CD4-positive, alpha-beta T cell treated with Interleukin-6 for 4 hours (primary cell): ENCODE results near the gene XPA.
"Not testable (repeated sequence)": the region's sequence is repeated elsewhere in the genome, so short reads cannot be mapped to it uniquely, and the experiment has no call there.

Source experiments
- DNase-seq: peaks from one replicate; pipeline ENCODE4 v3.0.0-alpha.2; 2020; ENCODE audit warnings: mixed read lengths

The XPA gene

DNA sequence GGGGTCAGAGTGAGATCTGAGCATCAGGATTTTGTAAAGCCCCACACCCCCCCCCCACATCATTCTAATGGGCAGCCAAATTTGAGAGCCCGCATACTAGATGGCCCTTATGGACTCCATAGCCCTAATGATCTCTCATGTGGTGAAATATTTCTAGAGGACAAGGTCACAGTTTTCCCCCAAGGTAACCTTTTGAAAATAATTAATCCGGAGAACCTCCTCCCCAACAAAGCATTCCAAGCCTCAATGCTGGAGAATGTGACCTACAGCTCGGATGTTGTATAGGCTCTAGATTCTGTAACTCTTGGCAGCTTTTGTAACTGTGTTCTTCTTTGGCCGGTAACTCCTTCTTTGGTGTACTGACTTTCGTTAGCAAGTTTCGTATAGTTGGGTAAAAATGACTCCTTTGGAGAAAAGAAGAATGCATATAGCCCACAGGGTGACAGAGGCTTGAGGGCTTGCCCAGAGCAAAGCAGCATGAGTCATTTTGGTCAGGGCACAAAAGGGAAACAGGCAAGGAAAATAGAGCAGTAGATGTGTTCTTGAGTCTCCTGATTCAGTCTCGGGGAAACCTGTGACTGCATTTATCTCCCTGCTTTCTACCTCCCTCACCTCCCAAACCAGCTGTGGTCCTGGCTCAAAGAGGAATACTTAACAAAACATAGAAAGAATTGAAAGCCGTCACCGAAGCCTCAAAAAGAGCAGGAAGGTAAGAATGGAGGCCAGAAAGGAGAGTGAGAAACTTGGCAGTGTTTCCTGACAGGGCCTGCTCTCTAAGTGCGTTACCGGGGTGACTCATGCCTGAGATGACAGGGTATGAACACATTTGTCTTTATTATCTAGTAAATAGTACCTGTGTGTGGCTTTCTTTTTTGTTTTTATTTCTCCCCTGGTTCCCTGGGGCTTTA is 6.6 kb upstream of the XPA start:
- DNase-seq = peak; percentile 44

DNA sequence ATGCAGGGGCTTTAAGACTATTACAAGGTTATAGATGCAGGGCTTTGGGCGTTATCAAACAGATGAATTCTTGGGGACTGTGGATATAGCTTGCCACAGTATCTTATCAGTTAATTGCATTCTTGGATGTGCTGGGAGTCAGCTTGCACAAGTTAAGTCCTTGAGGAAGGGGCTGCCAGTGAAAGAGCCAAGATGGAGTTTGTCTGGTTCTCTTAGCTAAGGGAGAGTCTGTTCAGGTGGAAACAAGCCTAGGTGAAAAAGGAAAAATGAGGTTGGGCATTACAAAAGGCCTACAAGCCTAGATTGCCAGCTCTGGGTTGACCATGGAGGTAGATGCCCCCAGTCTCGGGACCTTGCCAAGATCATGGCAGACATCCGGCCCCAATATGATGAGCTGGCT is 2.7 kb upstream of the XPA start:
- DNase-seq = not testable (repeated sequence)

DNA sequence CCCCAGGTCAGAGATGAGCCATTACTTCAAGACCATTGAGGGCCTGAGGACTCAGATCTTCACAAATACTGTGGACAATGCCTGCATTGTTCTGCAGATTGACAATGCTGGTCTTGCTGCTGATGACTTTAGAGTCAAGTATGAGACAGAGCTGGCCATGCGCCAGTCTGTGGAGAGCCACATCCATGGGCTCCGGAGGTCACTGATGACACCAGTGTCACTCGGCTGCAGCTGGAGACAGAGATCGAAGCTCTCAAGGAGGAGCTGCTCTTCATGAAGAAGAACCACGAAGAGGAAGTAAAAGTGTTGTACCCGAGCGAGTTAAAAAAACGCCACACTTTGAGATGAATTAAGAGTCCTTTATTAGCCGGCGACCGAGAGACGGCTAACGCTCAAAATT is 2.1 kb upstream of the XPA start:
- not testable (repeated sequence) for DNase-seq

DNA sequence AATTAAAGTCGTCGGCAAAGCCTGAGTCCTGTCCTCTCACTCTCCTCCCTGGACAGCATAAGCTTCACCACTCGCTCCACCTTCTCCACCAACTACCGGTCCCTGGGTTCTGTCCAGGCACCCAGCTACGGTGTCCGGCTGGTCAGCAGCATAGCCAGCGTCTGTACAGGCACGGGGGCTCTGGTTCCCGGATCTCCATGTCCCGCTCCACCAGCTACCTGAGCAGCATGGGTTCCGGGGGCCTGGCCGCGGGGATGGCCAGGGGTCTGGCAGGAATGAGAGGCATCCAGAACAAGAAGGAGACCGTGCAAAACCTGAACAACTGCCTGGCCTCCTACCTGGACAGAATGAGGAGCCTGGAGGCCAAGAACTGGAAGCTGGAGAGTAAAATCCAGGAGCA is 1.7 kb upstream of the XPA start:
- no peak for DNase-seq

DNA sequence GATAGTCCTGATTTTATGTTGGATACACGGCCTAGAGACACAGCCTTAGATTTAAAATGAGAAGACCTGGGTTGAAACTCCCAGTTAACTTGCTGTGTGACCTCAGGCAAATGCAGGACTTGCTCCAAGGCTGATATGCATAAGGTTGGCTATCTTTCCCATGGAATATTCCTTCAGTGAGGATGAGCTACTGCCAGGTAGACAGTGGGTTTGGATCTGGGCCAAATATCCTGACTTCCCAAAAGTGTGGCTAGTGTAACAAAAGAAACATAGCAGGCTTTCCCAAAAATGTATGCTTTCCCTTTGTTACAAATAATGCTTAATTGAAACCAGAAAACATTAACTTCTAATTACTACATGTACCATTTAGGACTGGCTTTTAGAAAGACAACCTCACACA is 697 bp upstream of the XPA start:
- DNase-seq = no peak

DNA sequence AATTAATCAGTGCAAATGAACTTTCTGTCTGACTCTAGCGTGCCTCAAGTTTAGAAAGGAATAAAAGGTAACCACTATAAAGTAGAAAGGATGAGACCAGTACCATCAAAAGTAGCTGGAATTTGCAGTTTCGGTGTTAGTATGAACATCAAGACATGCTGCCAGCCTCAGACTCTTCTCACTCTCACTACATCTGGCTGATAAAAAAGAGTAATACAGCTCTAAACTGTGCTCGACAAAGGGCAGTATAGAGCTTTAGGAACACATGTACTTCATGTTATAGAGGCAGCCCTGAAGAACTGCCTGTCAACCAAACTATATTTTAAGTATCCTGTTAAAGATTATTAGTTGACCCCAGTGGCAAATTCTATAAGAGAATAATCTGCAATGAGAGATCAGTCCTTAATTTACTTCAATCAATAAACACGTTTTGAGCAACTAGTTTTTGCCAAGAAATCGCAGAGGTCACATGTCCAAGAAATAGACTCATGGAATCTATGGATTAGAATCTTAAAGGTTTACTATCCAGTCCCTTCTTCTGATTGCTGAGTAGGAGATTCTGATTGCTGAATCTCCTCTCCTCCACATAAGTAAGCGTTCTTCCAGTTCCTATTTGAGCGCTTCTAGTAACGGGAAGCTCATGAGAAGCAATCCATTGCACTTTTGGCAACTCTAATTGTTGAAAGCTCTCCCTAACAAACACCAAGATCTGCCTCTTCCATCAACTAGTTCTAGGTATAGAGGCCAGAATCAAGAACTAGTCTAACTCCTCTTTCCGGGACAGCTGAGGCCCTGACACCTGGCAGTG is 941 bp downstream of the XPA start:
- no peak for DNase-seq

DNA sequence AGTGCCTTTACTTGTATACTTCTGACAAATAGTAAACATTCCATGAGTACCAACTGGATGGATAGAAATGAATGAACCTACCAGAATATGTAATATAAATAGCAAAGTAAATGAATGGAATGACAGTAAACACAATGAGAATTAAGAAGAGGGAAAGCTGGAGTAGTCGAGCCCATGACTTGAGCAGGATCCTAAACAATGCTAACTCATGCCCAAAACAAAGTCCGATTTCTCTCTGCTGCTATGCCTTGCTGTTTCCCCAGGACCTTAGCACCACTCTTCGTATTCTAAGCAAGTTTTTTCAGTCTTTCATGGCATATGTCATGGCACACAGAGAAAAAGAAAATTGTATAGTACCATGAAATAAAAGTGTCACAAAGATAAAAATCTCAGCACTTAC is 1.8 kb downstream of the XPA start:
- no peak for DNase-seq

DNA sequence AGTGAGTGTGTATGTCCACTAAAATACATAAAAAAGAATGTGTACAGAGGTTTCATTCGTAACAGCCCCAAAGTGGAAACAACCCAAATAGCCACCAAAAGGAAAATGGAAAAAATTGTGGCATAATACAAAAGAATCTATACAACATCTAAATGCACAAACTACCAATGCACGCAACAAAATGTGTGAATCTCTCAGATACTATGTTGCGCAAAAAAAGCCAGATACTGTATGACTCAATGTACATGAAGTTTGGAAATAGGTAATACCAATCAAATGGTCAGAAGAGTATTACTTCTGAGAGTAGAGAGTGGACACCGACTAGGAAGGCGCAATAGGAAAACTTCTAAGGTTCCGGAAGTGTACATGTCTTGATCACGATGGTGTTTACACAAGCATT is 2.4 kb downstream of the XPA start:
- no peak for DNase-seq

DNA sequence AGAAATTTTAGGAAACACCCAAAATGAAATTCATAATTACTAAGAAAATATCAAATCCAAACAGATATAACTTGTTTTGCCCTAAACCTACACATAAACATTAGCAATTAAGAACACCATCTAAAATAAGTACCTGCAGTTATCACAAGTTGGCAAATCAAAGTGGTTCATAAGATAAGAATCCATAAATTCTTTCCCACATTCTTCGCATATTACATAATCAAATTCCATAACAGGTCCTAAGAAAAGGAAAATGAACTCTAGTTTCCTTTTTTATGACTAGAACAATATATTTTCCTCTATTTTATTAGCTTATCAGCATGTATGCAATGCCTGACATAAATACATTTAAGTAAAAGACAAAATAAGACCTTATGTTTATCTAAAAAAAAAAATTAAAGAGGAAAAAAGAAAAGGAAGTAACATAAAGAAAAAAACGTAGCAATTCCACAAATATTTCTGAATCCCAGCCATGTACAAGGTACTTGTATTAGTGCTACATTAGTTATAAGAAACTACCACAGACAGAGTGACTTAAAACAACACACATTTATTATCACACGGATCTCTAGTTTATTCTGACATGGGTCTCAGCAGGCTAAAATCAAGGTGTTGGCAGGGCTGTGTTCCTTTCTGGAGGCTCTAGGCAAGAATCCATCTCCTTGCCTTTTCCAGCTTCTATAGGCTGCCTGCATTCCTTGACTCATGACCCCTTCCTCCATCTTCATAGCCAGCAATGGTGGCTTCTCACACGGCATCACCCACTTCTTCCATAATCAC is 7.5 kb downstream of the XPA start:
- DNase-seq = no peak

DNA sequence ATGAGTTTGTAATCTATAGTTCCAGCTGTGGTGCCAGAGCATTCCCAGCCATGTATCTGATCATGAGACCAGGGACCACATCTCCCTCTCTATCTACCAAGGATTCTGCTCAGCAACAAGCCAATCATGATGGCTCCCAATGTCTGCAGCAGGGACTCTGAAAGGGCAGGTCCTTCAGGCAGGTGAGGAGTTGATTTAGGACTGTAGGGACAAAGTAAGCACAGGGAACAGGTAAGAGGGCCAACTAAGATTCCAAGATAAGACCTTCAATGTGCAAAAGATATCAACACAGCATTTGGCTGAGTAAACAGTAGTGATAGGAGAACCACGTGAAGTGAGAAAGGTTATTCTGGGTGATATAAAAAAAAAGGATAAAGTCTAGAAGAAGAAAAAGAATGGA is 8.5 kb downstream of the XPA start:
- no peak for DNase-seq

DNA sequence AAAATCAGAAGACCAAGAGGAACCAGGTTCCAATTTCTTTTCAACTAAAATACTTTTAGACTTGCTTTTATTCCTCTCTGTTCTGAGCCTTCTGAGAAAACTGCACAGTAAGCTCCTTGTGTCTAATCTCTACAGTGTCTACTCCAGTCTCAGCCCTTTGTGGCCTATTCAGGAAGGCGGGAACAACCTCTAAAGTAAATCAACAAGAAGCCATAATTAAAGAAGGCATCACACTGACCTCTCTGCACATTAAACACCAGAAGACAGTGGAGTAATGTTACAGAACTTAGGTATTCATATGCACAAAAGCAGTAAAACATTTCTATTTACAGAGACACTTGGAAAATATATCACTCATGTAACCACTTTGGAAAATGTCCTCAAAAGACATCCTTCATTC is 14.9 kb downstream of the XPA start:
- no peak for DNase-seq

DNA sequence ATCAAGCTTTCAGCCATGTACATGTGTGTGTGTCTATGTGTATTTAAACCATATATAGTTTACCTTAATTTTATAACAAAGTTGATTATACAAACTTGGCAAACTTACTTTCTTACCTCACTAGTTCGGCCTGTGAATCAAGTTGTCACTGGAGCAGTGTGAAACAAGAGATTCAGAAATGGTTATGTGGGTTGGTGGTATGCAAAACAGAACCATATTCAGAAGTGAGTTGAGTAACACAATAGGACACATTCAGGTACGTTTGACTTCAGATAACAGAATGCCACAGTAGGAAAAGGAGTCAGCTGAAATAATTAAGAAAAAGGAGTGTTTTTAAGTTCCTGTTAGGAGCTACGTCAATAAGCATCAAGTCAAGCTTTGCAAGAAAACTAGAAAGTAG is 21.5 kb downstream of the XPA start:
- DNase-seq = no peak

DNA sequence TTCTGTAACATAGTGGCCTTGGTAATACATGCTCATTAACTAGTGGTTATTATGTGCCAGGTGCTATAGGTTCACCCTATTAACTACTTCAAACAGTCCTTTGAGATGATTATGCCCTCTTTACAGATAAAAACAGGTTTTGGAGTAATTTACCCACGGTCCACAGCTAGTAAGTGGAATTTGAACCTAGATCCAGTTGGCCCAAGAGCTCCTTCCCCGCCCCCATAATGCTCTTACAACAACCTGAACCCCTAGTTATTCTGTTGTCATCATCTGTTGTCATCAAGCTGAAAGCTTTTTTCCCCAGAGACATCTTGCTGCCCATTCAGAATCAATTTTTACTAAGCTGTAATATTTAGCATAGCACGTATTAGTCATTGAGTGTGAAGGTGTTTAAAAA is 23.2 kb downstream of the XPA start:
- no peak for DNase-seq

DNA sequence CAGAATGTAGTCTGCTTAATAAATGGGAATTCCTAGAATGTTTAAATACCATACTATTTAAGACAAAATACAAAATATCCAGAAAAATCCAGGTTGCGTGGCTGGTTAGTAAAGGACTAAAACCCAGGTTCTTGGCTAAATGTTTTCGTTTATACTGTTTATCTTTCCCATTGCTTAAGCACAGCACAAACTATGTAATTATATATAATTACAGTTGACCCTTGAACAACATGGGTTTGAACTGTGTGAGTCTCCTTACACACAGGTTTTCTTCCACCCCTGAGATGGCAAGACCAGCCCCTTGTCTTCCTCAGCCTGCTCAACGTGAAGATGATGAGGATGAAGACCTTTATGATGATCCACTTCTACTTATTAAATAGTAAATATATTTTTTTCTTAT is 24.7 kb downstream of the XPA start:
- no peak for DNase-seq

DNA sequence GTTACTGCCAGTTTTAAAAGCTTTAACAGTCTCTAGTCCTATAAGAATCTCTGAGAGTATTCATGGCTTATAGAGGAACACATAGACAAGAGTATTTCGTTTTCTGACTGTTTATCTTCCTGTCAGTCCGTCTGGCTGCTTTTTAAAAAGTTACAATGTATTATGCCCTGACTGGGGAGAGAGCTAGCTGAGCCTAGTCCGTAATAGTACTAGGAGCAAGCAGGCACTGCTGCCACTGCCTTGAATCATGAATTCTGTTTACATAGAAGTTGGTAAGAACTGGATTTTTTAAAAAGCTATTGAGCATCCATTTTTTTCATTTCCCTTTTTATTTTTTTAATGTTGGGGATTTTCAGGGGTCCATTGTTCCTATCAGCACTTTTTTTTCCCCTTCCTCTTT is 26.6 kb downstream of the XPA start:
- DNase-seq = no peak

DNA sequence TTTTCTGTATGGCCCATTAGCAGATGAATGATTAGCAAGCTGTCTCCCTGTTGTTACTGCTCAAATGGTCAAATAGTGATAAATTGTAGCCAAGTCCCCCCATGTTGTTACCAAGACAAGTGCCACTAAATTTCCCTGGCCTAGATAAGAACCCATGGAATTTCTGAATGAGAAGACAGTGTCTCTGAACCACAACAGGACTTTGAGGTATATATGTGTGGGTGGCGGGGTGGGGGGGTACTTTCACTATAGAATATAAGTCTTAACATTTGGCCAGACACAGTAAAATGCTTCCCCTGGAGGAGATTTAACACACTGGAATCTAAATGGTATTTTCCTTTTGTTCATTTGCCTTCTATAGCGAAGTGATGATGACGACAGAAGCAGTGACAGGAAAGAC is 28.7 kb downstream of the XPA start:
- no peak for DNase-seq

DNA sequence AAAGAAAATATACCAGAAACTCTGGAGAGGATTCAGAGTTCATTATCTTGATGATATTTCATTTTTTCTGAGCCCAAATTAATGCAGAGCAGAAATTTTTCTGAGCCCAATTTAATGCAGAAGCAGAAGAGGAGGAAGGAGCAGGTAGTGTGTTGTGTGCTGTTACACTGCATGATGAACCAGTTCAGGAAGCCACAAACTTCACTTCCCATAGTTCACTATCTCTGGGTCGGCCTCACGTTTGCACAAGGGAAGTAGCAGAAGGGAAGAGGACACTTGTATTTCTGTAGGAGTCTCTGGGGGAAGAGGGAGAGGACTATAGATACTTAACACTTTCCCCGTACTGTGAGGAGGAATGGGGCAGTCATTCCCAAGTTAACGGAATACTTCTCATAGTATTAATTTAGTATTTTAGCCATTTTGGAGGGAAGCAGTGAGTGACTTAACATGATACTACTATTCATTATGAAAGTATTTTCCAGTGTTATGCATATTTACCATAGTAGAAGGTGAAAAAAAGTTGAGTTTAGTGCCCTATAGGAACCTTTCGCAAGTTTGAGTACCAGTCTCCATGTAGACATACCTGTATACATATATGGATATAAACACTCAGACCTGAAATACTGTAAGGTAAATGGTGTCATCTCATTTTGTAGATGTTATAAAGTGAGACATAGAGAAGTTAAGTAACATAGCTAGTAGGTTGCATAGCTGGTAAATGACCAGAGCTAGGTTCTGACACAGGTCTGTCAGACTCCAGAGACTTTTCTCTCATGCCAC is 30.0 kb downstream of the XPA start:
- DNase-seq = no peak

DNA sequence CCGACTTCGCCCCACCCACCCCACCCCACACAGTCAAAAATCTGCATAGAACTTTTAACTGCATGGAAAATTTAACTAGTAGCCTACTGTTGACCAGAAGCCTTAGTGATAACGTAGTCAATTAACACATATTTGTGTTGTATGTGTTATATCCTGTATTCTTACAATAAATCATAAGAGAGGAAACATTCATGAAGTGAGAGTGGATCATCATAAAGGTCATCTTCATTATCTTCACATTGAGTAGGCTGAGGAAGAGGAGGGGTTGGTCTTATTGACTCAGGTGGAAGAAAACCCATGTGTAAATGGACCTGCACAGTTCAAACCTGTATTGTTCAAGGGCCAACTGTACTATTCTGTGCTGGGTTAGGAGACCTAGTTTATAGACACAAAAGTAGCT is 31.4 kb downstream of the XPA start:
- no peak for DNase-seq

DNA sequence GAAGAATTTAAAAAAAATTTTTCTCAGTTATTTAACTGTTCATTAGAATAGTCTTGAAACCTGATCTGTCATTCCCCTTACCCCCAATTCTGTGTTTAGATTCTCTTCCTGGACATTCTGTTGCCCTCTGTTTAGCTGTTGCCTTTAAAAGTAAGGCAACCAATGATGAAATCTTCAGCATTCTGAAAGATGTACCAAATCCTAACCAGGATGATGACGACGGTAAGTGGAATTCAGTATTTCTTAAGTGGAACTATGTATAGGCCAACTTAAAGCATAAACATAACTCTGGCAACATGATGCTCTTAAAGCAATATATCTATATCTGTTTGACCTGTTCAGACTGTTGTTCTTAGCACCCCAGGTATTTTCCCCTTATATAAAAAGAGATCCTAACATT is 36.3 kb downstream of the XPA start:
- DNase-seq = no peak

DNA sequence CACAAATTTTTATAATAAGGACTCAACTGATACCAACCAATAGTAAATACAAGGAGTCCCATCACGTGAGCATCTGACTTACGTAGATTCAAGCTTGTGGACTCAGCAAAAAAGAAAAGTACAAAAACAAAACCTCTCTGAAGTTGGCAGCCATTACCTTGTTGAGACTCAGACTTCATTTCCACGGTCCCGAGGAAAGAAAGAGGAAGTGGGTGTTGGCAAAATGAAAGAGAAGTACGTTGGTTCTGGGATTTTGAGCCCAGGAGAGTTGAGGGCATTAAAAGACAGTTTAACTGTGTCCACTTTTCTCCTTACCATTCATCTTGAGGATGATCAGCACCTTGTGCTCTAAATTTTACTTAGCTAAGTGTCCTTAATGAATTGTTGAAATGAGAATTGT is 36.8 kb downstream of the XPA start:
- no peak for DNase-seq

DNA sequence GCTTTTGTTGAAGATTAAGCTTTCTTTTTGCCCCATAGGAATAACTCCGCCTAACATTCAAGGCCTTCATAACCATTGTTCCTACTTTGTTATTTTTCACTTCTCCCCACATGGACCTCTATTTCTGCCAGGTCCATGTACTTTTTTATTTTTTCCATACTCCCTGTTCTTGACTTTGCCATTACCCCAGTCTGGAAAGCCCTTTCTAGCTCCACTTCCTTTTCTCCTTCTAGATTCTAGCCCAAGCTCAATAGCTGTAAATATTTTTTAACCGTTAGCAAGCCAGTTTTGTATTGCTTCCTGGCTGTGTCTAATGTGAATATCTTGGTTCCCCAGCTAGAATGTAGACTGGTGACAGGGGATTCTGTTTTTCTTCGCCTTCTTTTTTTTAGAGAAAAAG is 37.4 kb downstream of the XPA start:
- no peak for DNase-seq

DNA sequence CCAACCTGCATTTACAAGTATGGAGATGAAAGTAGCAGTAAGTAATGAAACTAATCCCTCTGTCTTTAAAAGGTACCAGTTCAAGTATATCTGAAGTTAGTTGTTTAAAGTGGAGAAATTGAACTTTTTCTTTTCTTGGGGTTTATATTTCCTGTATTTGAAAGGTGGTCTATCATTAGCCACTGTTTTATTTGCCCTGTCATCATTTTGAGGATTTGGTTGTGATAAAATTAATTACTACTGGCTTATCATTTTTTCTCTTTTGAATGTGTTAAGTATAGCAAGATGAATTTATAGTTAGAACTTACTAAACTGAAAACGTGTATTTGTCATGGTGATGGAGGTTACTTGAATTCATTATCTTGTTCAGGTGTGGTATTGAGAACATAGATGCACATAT is 38.4 kb downstream of the XPA start:
- DNase-seq = no peak

DNA sequence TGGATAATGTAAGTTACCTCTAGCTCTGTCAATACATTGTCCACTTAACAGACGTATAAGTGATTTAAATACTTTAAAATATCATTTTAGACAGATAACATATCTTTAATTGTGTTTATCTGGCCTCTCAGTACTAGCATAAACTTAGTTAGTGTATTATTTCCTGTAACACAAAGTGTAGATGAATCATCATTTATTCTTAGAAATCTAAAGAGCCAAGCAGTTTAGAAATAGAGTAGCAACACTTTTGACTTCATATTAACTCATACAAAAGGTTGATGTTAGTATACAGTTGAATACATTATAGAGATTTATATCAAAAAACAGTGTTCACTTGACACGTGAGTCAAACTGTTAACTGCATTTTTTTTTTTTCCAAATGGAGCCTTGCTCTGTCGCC is 45.5 kb downstream of the XPA start:
- no peak for DNase-seq
